Hematopoietic multipotent progenitor cell treated with erythropoietin and hydrocortisone succinate and interleukin-3 and kit ligand, for 6 days (in vitro differentiated cells): ENCODE results near the gene CAB39L.

Experiments used
- DNase-seq: peaks from one replicate; pipeline ENCODE4 v3.0.0-alpha.2; 2015

Gene CAB39L

DNA sequence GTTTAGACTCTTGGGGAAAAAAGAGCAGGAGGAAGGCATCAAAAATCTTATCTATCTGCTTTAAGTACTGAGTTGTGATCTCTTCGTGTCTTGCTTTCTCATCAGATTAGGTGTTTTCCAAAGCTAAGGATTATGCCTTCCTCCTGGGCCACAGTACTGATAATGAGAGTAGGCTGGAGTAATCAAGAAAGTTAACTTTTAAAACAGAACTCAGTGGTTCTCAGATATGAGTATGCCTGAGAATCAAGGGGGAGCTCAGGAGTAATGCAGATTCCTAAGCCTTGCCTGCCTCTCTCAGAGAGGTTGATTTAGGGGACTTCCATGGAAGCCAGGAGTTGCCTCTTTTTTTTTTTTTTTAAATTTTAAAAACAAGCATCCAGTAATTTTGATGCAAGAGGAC is 172.6 kb downstream of the CAB39L start:
- no peak for DNase-seq

DNA sequence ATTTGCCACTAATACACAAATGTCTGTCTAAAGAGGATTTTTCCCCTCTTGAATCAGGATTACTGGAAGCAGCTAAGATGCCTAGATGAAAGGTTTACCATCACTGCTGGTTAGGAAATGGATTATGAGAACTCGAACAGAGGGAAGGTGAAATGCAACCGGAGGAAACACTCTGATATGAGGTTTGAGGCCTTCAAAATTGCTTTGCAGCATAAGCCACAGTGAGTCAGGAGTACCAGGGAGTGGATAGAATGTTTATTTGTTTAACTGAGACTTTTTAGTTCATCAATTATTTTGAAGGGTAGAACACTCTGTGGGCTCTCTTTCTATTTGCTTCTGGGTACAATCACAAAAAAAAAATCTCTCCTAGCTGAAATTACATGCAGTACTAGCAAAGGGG is 178.0 kb downstream of the CAB39L start:
- DNase-seq = no peak

DNA sequence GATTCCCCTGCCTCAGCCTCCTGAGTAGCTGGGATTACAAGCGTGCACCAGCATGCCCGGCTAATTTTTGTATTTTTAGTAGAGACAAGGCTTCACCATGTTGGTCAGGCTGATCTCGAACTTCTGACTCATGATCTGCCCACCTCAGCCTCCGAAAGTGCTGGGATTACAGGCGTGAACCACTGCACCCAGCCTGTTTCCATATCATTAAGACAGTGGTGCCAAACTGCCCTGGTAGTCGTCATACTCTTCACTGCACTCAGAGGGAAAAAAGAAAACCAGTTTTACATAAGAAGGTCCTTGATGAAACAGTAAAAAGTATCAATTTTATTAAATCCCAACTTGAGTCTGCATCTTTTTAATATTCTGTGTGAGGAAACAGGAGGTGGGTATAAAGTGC is 181.2 kb downstream of the CAB39L start:
- DNase-seq = no peak

DNA sequence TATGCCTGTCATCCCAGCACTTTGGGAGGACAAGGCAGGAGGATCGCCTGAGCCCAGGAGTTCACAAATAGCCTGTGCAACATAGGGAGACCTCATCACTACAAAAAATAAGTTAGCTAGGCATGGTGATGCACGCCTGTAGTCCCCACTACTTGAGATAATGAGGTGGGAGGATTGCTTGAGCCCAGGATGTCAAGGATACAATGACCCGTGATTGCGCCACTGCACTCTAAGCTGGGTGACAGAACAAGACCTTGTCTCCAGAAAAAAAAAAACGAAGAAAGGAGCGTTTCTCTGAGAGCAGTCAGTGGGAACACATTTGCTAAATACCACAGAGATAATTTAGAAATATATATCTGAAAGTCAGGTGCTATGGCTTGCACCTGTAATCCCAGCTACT is 184.3 kb downstream of the CAB39L start:
- no peak for DNase-seq
